GM12865 (cell line): ENCODE results near the gene C1orf56.

ENCODE experiments used
- DNase-seq: peaks from one replicate; pipeline ENCODE4 v3.0.0; 2010; ENCODE audit warnings: low read depth
- H3K4me3 ChIP-seq: 2 replicates; pipeline ENCODE4 v1.5.1; 2011; ENCODE audit warnings: mild to moderate bottlenecking, low read depth, low read length, control low read depth
- TF ChIP-seq, protein P1 (sequence below): IDR thresholded peaks from 2 replicates; pipeline ENCODE4 v1.5.1; 2011; ENCODE audit warnings: low read length, control low read depth, low read depth, inconsistent platforms; ENCODE audit not compliant: insufficient read depth; ENCODE audit errors: missing control alignments

Gene C1orf56

DNA sequence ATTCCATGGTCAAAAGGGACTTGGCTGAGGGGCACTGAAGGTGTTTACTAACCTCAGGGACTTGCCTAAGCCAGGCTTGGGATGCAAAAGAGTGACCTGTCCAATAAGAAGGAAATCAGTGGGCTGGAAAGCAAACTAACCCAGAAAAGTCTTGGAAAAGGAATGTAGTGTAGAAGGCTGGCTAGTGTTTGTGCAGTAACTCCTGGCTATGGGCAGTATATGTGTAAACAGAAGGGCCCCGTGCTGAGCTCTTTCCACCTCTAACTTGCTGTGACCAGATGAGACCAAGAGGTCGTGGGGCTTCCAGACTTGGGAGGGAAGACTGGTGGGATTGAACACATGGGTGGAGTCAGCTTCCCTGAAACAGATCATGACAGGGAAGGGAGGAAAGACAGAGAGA is 44.9 kb upstream of the C1orf56 start:
- TF ChIP-seq, protein P1, sequence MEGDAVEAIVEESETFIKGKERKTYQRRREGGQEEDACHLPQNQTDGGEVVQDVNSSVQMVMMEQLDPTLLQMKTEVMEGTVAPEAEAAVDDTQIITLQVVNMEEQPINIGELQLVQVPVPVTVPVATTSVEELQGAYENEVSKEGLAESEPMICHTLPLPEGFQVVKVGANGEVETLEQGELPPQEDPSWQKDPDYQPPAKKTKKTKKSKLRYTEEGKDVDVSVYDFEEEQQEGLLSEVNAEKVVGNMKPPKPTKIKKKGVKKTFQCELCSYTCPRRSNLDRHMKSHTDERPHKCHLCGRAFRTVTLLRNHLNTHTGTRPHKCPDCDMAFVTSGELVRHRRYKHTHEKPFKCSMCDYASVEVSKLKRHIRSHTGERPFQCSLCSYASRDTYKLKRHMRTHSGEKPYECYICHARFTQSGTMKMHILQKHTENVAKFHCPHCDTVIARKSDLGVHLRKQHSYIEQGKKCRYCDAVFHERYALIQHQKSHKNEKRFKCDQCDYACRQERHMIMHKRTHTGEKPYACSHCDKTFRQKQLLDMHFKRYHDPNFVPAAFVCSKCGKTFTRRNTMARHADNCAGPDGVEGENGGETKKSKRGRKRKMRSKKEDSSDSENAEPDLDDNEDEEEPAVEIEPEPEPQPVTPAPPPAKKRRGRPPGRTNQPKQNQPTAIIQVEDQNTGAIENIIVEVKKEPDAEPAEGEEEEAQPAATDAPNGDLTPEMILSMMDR, result no peak
- no peak for DNase-seq
- no peak overlapping the region for H3K4me3 ChIP-seq

DNA sequence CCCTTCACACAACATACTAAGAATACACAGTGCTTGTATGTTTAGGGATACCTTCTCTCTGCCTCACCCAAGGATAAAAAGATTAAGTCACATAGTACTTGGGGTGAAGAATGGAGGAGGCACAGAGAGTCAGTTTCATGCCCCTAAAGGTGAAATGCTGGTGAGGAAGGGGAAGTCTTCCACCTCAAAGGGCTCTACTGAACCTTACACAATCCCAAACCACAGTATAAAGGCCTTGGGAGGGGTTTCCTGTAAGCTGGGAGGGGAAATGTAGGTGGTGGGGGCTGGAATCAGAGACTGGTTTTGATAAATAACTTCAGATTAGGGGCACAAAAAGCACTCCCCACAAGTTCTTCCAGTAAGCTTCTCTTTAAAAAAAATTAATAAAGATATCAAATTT is 44.4 kb upstream of the C1orf56 start:
- no peak overlapping the region for H3K4me3 ChIP-seq
- TF ChIP-seq, protein P1, result no peak
- DNase-seq, result no peak

- peak overlapping the region; percentile 59 for H3K4me3 ChIP-seq
- TF ChIP-seq, protein P1, result no peak
- DNase-seq, result no peak
Measured at GRCh38 chr1:151005729-151006319, 41.7 kb upstream of the C1orf56 start.

DNA sequence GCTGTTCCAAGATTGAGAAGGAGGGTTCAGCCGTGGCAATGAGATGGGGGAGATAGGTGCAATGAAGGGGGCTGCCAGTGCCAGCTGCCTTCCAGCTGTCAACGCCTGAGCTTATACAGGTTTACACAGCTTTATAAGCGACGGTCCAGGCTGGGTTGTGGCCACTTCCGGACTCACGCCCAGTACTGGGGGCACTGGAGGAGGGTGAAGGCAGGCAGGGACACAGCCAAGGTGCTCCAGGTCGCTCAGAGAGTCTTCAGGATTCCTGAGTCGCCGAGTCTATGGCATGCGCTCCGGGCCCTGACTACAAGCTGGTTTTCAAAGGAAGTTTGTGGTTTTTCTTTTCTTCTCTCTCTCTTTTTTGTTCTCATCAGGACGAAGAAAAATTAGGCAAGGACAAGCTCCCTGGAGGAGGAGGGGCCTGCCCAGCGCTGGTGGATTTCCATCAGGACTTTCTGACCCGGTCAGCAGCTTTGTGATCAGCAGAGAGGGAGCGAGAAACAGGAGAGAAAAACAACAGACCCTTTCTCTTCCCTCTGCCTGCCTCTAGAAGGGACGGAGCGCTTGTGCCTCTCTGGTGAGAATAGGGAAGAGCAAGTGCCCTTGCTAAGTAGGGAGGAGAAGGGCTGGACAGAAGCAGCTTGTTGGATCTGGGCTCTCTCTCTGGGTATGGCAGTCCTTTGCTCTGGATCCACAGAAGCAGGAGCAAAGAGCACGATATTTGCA is 41.1 kb upstream of the C1orf56 start, which contains the start of gene MINDY1:
TSS of gene MINDY1 (minus strand) at position 576 of the 726 bp plus-strand sequence. CDS start 4,285 bp downstream, outside the sequence.
- peak within 1 kb of the TSS; percentile 59 for H3K4me3 ChIP-seq
- peak; percentile 67 for DNase-seq
- TF ChIP-seq, protein P1, result no peak

GRCh38 chr1:151007853-151008243 is 39.7 kb upstream of the C1orf56 start:
- TF ChIP-seq, protein P1, result no peak
- peak overlapping the region; percentile 99 for H3K4me3 ChIP-seq
- DNase-seq, result no peak

DNA sequence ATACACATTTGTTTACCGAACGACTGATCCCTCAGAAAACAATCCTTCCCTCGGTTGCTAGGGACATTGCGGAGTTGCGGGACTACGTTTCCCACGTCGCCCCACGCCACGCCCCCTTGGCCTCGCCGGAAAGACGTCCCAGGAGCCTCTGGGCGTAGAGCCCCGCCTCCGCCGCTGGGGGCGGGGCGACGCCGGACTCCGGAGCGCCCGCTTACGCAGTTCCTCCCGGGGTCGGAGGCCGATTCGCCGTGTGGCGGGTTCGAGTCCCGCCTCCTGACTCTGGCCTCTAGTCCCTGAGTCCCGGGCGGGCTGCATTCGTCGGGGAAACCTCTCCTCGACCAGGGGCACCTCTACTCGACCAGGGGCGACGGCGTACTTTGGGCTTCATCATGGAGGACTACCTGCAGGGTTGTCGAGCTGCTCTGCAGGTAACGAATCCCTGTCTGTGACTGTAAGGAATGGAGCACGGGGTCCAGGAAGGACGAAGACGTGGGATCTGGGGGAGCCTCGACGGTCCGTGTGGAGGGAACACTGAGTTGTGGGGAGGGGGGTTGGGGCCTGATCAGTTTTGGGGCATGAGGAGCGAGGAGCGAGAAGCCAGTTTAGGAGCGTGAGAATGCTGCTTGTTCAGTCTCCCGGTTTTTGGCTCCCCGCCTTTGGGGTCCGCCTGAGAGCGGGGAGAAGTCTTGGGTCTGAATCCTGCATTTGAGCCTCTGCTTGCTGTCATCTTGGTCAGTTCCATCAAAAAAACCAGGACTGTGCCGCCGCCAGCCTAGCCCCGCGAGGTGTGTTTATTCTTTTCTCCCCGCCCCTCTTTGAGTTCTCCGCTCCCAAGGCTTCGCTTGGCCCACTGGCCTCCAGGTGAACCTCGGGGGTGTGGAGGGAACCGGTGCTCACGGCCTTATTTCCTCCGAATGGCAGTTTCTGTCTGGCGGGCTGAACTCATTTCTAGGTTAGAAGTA is 39.0 kb upstream of the C1orf56 start, which contains the start of gene PRUNE1:
TSS of gene PRUNE1 (plus strand) at position 206 of the 962 bp plus-strand sequence. CDS start at position 390, 184 bp downstream.
- DNase-seq, result peak; percentile 97
- H3K4me3 ChIP-seq, result peak within 1 kb of the TSS; percentile 99
- TF ChIP-seq, protein P1, result no peak
